ENCODE data around the gene ACVR1B.

The ACVR1B gene

DNA sequence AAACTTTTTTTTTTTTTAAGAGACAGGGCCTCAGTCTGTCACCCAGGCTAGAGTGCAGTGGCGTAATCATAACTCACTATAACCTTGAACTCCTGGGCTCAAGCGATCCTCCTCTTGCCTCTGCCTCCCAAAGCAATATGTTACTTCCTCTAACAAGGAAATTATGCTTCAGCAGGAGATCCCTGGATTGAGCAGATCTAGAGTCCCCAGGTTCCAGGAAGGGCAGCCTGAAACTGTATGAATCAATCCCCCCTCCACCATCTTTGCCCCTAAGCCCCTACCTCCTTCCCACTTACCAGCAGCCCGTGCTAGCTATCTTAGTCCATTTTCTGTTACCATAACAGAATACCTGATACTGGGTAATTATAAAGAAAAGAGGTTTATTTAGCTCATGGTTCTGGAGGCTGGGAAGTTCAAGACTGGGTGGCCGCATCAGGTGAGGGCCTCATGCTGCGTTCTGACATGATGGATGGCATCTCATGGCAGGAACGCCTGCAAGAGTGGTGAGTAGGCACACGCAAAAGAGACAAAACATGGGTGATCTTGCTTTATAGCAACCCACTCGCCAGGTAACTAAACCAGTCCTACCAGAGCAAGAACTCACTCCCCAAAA lies 60.2 kb downstream of the ACVR1B start:
- H3K4me1 ChIP-seq (ENCODE audit: insufficient read depth, low read length): peaks cover 15% of the 10 kb centered on the region
- H3K4me3 ChIP-seq (ENCODE audit: low read length): no peak overlapping the region
- H3K36me3 ChIP-seq (ENCODE audit: insufficient read depth, low read depth, low read length): no peaks in the 10 kb centered on the region
- no peaks in the 10 kb centered on the region for H3K9me3 ChIP-seq (ENCODE audit: insufficient read depth, low read depth, low read length)
- H3K27me3 ChIP-seq (ENCODE audit: insufficient read depth, low read length): peaks cover 69% of the 10 kb centered on the region
- H3K9ac ChIP-seq (ENCODE audit: low read depth, low read length): no peak overlapping the region
- no peak overlapping the region for H3K27ac ChIP-seq (ENCODE audit: low read length)

DNA sequence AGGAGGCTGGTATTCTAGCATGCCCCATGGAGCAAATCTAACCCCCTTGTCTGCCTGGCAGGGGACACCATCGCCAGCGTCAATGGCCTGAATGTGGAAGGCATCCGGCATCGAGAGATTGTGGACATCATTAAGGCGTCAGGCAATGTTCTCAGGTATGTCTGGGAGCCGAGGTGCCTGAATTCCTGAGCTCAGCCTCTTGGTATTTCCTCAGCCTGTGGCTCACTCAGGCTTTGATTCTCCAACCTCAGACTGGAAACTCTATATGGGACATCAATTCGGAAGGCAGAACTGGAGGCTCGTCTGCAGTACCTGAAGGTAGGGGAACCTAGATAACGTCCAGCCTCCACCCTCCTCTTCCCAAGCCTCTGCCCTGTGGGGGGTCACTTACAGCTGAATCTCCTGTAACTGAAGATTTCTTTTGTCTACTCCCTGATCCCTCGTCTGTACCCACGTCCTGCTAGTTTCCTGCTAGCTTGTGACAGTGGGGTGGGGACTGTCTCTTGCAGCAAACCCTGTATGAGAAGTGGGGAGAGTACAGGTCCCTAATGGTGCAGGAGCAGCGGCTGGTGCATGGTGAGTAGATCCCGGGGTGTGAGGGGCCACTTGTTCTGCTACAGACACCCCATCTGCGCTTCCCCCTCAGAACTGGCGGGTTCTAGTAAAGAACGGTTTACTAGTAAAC lies 62.3 kb downstream of the ACVR1B start:
- Histone ChIP-seq H3K9me3 (ENCODE audit: insufficient read depth, low read depth, low read length) (no peaks in the 10 kb centered on the region), H3K4me3 (ENCODE audit: low read length) (0 out of 2 replicates have a peak overlapping the region, but pooled peaks have one; percentile 40), H3K4me1 (ENCODE audit: insufficient read depth, low read length) (peaks cover 15% of the 10 kb centered on the region), H3K27me3 (ENCODE audit: insufficient read depth, low read length) (peaks cover 57% of the 10 kb centered on the region), H3K36me3 (ENCODE audit: insufficient read depth, low read depth, low read length) (no peaks in the 10 kb centered on the region), H3K9ac (ENCODE audit: low read depth, low read length) (no peak overlapping the region), H3K27ac (ENCODE audit: low read length) (no peak overlapping the region)

DNA sequence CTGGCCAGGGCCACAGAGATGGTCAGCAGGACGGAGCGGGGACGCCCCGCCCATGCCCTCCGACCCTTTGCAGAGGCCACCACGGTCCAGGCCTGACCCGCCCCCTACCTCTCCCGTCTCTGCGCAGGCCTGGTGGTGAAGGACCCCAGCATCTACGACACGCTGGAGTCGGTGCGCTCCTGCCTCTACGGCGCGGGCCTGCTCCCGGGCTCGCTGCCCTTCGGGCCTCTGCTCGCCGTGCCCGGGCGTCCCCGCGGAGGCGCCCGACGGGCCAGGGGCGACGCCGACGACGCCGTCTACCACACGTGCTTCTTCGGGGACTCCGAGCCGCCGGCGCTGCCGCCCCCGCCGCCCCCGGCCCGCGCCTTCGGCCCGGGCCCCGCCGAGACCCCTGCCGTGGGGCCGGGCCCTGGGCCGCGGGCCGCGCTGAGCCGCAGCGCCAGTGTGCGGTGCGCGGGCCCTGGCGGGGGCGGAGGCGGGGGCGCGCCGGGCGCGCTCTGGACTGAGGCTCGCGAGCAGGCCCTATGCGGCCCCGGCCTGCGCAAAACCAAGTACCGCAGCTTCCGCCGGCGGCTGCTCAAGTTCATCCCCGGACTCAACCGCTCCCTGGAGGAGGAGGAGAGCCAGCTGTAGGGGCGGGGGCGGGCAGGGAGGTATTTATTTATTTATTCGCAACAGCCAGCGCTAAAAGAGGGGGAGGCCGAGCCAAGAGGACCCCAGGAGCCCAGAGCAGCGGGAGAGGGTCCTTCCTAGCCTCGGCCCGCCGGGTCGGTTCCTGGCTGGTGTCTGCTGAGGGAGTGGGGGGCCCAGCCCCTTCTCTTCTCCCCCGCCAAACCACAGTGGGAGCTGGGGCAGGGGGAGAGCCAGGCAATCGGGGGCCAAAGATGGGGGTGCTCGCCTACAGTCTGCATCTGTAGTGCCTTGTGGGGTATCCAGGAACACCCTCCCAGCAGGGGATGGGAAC lies 63.4 kb downstream of the ACVR1B start:
- no peak overlapping the region for H3K27ac ChIP-seq (ENCODE audit: low read length)
- H3K9ac ChIP-seq (ENCODE audit: low read depth, low read length): no peak overlapping the region
- H3K9me3 ChIP-seq (ENCODE audit: insufficient read depth, low read depth, low read length): no peaks in the 10 kb centered on the region
- peaks cover 49% of the 10 kb centered on the region for H3K27me3 ChIP-seq (ENCODE audit: insufficient read depth, low read length)
- H3K4me3 ChIP-seq (ENCODE audit: low read length): peak overlapping the region; percentile 40; the same call in 1 of the 2 replicates
- peaks cover 12% of the 10 kb centered on the region for H3K4me1 ChIP-seq (ENCODE audit: insufficient read depth, low read length)
- no peaks in the 10 kb centered on the region for H3K36me3 ChIP-seq (ENCODE audit: insufficient read depth, low read depth, low read length)

DNA sequence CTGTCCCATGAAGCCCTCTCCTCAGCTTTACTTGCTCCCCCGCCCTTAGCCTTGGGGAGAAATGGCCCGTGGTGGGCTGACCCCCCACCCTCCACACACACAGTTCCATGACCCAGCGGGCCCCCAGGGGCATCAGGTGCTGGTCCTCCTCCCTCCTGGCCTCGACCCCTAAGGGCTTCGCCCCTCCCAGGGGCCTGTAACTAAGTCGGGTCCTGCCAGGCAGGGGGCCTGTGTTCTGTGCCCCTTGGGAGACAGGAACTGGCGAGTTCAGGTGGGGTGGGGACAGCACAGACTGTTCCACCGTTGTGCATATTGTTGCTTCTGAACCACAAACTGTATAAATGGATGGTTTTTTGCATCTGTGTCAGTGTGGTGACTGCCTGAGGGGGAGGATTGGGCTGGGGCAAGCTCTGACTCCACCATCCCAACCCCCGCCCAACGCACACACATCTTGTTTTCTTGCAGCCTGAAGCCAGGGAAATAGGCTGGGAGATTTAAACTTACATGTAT lies 64.1 kb downstream of the ACVR1B start:
- H3K4me1 ChIP-seq (ENCODE audit: insufficient read depth, low read length): peaks cover 7% of the 10 kb centered on the region
- H3K27me3 ChIP-seq (ENCODE audit: insufficient read depth, low read length): peaks cover 55% of the 10 kb centered on the region
- H3K4me3 ChIP-seq (ENCODE audit: low read length): no peak overlapping the region
- no peaks in the 10 kb centered on the region for H3K36me3 ChIP-seq (ENCODE audit: insufficient read depth, low read depth, low read length)
- H3K9ac ChIP-seq (ENCODE audit: low read depth, low read length): no peak overlapping the region
- no peak overlapping the region for H3K27ac ChIP-seq (ENCODE audit: low read length)
- no peaks in the 10 kb centered on the region for H3K9me3 ChIP-seq (ENCODE audit: insufficient read depth, low read depth, low read length)

DNA sequence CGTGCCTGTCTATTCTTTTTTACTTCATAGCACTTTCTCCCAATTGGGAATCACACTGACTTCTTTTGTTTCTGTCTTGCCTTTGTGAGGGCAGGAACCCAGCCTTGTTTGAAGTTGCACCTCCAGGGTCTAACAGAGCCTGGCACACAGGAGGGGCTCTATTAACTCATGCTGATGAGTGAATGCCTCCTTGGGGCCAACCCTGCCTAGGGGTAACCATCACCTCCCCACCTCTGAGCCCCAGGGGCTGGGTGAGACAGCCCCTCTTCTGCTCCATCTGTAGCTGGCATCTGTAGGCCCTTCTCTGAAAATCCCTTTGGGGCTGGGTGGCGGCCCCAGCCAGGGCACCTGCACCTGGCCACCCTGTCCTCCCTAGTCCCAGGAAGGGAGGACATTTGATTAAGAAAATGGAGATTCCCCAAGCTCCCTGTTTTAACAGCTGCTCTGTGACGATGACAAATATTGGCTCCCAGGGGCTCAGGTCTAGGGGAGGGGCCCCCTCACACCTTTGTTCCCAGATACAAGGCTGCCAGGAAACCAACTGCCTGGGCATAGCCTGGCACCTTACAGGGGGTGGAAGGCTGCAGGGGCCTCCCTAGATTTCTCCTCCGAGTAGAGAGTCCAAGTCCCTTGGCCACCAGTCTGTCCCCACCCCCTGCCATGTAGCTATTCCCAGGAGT lies 67.1 kb downstream of the ACVR1B start:
- Histone ChIP-seq H3K4me3 (ENCODE audit: low read length) (no peak overlapping the region), H3K9ac (ENCODE audit: low read depth, low read length) (no peak overlapping the region), H3K27ac (ENCODE audit: low read length) (no peak overlapping the region), H3K27me3 (ENCODE audit: insufficient read depth, low read length) (peaks cover 73% of the 10 kb centered on the region), H3K36me3 (ENCODE audit: insufficient read depth, low read depth, low read length) (no peaks in the 10 kb centered on the region), H3K4me1 (ENCODE audit: insufficient read depth, low read length) (peaks cover 5% of the 10 kb centered on the region; the same call in 1 of the 2 replicates), H3K9me3 (ENCODE audit: insufficient read depth, low read depth, low read length) (no peaks in the 10 kb centered on the region)

DNA sequence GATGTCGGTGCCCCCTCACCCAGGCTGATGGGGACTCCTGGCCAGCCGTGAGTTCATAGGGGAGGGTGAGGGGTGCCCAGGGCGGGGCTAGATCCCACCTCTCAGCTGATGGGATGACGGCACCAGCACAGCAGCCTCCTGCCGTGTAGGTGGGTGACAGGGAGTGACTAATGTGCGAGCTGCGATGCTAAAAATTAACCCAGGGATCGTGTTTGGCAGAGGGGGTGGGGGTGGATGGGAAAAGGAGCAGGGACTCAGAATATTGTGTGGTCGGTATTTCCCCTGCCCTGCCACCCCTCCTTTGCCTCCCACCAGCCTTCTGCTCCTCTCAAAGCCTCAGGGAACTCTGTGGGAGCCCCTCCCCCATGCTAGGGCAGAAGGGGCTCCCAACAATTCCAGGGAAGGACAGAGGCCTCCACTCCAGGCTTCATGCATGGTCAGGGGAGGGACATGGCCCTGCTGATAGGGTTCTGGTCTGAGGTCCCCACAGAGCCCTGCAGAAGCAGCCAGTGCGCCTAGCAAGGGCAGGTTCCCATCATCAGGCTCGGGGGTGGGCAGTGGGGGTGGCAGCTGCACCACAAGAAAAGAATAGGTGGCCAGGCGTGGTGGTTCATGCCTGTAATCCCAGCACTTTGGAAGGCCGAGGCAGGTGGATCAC lies 67.7 kb downstream of the ACVR1B start:
- peaks cover 73% of the 10 kb centered on the region for H3K27me3 ChIP-seq (ENCODE audit: insufficient read depth, low read length)
- no peak overlapping the region for H3K9ac ChIP-seq (ENCODE audit: low read depth, low read length)
- H3K9me3 ChIP-seq (ENCODE audit: insufficient read depth, low read depth, low read length): no peaks in the 10 kb centered on the region
- no peak overlapping the region for H3K27ac ChIP-seq (ENCODE audit: low read length)
- H3K36me3 ChIP-seq (ENCODE audit: insufficient read depth, low read depth, low read length): no peaks in the 10 kb centered on the region
- peaks cover under 1% of the 10 kb centered on the region; the same call in 1 of the 2 replicates for H3K4me1 ChIP-seq (ENCODE audit: insufficient read depth, low read length)
- no peak overlapping the region for H3K4me3 ChIP-seq (ENCODE audit: low read length)

DNA sequence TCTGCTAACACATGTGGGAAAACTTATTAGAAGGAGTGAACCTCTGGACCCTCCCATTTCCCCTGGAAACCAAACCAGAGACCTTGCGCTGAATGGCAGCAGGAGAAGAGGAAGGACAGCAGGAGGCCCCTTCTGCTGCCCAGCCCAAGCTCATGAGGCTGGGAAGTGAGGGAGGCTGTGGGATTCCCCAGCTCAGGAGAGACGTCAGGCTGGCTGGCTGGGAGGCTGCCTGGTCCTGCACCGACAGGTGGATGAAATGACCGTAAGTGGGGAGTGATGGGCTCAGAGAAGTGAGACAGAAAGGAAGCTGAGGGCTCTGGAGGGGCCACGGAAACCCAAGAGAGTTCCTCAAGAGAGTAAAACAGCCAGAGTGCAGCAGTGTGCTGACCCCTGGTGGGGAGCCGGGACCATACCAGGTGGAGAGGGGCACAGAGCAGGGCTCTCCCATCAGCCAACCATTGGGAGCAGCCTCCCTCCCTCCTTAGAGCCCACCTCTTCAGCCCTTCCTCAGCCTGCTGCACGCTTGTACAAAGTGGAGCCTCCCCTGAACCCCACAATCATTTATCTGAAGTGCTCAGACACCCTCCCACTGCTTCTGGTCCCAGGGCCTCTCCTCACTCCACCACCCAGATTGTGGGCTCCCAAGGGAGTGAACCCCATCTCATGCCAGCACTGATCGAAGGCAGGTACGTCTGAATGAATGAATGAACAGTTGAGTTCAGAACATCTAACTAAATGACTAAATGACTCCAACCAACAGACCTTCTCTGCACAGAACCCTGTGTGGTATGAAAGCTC lies 69.2 kb downstream of the ACVR1B start:
- peaks cover 68% of the 10 kb centered on the region for H3K27me3 ChIP-seq (ENCODE audit: insufficient read depth, low read length)
- H3K27ac ChIP-seq (ENCODE audit: low read length): no peak overlapping the region
- no peaks in the 10 kb centered on the region for H3K4me1 ChIP-seq (ENCODE audit: insufficient read depth, low read length)
- H3K9ac ChIP-seq (ENCODE audit: low read depth, low read length): no peak overlapping the region
- no peaks in the 10 kb centered on the region for H3K9me3 ChIP-seq (ENCODE audit: insufficient read depth, low read depth, low read length)
- H3K4me3 ChIP-seq (ENCODE audit: low read length): peak overlapping the region; percentile 14; the same call in 1 of the 2 replicates
- no peaks in the 10 kb centered on the region for H3K36me3 ChIP-seq (ENCODE audit: insufficient read depth, low read depth, low read length)

DNA sequence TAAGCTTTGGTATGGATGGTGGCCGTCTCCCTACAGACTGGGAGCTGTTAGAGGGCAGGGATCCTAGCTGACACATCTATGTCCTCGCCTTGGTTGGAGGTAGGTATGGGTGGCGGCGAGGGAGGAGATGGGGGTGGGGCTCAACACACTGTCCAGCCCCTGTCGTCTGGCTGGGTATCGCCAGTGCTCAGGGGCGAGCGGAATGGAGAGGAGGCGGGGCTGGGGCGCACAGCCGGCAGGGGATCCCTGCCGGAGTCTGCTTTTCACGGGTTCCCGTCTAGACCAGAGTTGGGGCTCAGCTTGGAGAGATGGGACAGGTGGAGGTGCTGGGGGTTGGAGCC lies 71.3 kb downstream of the ACVR1B start:
- peaks cover 51% of the 10 kb centered on the region for H3K27me3 ChIP-seq (ENCODE audit: insufficient read depth, low read length)
- H3K9ac ChIP-seq (ENCODE audit: low read depth, low read length): no peak overlapping the region
- H3K27ac ChIP-seq (ENCODE audit: low read length): no peak overlapping the region
- no peaks in the 10 kb centered on the region for H3K36me3 ChIP-seq (ENCODE audit: insufficient read depth, low read depth, low read length)
- no peaks in the 10 kb centered on the region for H3K4me1 ChIP-seq (ENCODE audit: insufficient read depth, low read length)
- no peaks in the 10 kb centered on the region for H3K9me3 ChIP-seq (ENCODE audit: insufficient read depth, low read depth, low read length)
- H3K4me3 ChIP-seq (ENCODE audit: low read length): peak overlapping the region; percentile 70

DNA sequence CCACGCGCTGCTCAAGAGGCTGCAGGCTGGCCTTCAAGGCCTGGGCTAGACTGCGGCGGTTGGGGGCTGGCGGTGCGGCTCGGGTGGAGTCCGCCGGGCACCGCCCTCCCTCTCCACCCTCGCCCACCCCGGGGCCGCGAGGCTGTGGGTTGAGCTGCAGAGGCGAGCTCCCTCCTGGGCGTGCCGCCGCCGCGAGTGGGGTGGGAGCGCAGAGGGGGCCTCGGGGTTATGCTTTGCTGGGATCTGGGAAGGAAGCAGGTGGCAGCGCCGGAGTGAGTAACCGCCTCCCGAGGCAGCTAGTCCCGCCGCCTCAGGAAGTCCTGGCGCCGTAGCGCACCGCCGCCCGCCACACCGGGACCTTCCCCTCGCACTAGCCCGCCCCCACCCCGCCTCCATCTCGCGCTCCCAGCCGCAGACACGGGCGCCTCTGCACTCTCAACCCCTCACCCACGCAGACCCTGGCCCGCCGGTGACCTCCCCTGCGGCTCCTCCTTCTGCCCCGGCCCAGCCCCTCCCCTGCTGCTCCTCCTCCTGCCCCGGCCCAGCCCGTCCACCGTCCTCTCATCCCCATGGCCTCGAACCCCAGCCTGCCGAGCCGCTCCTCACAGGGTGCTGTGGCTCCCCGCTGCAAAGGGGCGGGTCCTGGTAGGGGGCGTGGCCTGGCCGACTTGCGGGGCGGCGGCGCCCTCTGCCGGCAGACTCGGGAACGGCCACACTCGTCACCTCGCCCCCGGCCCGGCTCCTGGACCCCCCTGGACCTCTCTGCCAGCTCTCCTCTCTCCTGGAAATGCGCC lies 71.9 kb downstream of the ACVR1B start:
- Histone ChIP-seq H3K36me3 (ENCODE audit: insufficient read depth, low read depth, low read length) (no peaks in the 10 kb centered on the region), H3K9ac (ENCODE audit: low read depth, low read length) (no peak overlapping the region), H3K4me1 (ENCODE audit: insufficient read depth, low read length) (no peaks in the 10 kb centered on the region), H3K4me3 (ENCODE audit: low read length) (peak overlapping the region; percentile 70), H3K27me3 (ENCODE audit: insufficient read depth, low read length) (peaks cover 51% of the 10 kb centered on the region), H3K9me3 (ENCODE audit: insufficient read depth, low read depth, low read length) (no peaks in the 10 kb centered on the region), H3K27ac (ENCODE audit: low read length) (no peak overlapping the region)

All from iPS-20b (cell line).